Measurements from ENCODE around the gene PCNX3.
A peak's percentile ranks its signal among the peaks of the same experiment; 100 is the strongest.

The PCNX3 gene

GRCh38 chr11:65640483-65641296, 25.1 kb downstream of the PCNX3 start:
- no peak for DNase-seq

- no peak for DNase-seq
Observed at GRCh38 chr11:65641297-65642013, 25.9 kb downstream of the PCNX3 start.

GRCh38 chr11:65642014-65642671, 26.6 kb downstream of the PCNX3 start:
- DNase-seq: no peak

- no peak for DNase-seq
Observed at GRCh38 chr11:65643971-65644370, 28.4 kb downstream of the PCNX3 start.

- DNase-seq: no peak
Observed at GRCh38 chr11:65644837-65645236, 29.3 kb downstream of the PCNX3 start.

- DNase-seq: no peak
Observed at GRCh38 chr11:65645710-65646109, 30.1 kb downstream of the PCNX3 start.

- DNase-seq: no peak
Observed at GRCh38 chr11:65646288-65646957, 30.8 kb downstream of the PCNX3 start.

- DNase-seq: no peak
Observed at GRCh38 chr11:65646958-65647701, 31.6 kb downstream of the PCNX3 start.

- DNase-seq: no peak
Observed at GRCh38 chr11:65648997-65649493, 33.5 kb downstream of the PCNX3 start.

GRCh38 chr11:65649656-65650546, 34.3 kb downstream of the PCNX3 start:
- DNase-seq: no peak

- no peak for DNase-seq
Observed at GRCh38 chr11:65650547-65651338, 35.2 kb downstream of the PCNX3 start.

GRCh38 chr11:65651339-65651588, 35.7 kb downstream of the PCNX3 start:
- DNase-seq: no peak

GRCh38 chr11:65651589-65652510, 36.3 kb downstream of the PCNX3 start:
- DNase-seq: no peak

GRCh38 chr11:65652511-65653228, 37.1 kb downstream of the PCNX3 start:
- DNase-seq: peak; percentile 34

- no peak for DNase-seq
Observed at GRCh38 chr11:65653229-65654225, 38.0 kb downstream of the PCNX3 start.

GRCh38 chr11:65654375-65655349, 39.1 kb downstream of the PCNX3 start:
- no peak for DNase-seq

Data from NCI-H524 treated with DMSO at 0.1 percent for 48 hours (cell line).